Inflammatory macrophage (primary cell): ENCODE data around the gene MAP3K9.

Experiments used
- DNase-seq, 2 donors: peaks; one replicate each; pipeline ENCODE4 v3.0.0-alpha.2; 2020 to 2022

Gene MAP3K9

GRCh38 chr14:70696026-70696425 lies 113.3 kb downstream of the MAP3K9 start:
- DNase-seq = no peak

GRCh38 chr14:70692210-70692609 lies 117.1 kb downstream of the MAP3K9 start:
- peak; percentile 87 to 90 for DNase-seq

- no peak for DNase-seq
Measured at GRCh38 chr14:70685474-70686197, 123.7 kb downstream of the MAP3K9 start.

- no peak for DNase-seq
Measured at GRCh38 chr14:70683983-70684382, 125.3 kb downstream of the MAP3K9 start.

- DNase-seq = no peak
Measured at GRCh38 chr14:70680748-70681147, 128.6 kb downstream of the MAP3K9 start.

- DNase-seq = no peak
Measured at GRCh38 chr14:70677341-70677740, 132.0 kb downstream of the MAP3K9 start.
